A172 (cell line): ENCODE measurements around the gene LMTK3. TPM values are rescaled to one million over a fixed set of nuclear protein-coding genes. Genes with fewer than 3 reads are reported as not detected.
A peak's percentile ranks its signal among the peaks of the same experiment; 100 is the strongest.
"Not testable (repeated sequence)": the region's sequence is repeated elsewhere in the genome, so short reads cannot be mapped to it uniquely, and the experiment has no call there.

ENCODE experiments used
- DNase-seq: peaks from one replicate; pipeline ENCODE4 v3.0.0-alpha.2; 2015; ENCODE audit warnings: low spot score
- total RNA-seq: library from RNA; depleted of rRNA; stranded (reverse); fragments of >200 nt; shearing (Covaris generic); gene quantifications from 2 replicates; pipeline ENCODE4 v1.2.3, GENCODE V29; 2014

Gene LMTK3
- total RNA-seq, 1 experiment from 2014 or later, result not detected

DNA sequence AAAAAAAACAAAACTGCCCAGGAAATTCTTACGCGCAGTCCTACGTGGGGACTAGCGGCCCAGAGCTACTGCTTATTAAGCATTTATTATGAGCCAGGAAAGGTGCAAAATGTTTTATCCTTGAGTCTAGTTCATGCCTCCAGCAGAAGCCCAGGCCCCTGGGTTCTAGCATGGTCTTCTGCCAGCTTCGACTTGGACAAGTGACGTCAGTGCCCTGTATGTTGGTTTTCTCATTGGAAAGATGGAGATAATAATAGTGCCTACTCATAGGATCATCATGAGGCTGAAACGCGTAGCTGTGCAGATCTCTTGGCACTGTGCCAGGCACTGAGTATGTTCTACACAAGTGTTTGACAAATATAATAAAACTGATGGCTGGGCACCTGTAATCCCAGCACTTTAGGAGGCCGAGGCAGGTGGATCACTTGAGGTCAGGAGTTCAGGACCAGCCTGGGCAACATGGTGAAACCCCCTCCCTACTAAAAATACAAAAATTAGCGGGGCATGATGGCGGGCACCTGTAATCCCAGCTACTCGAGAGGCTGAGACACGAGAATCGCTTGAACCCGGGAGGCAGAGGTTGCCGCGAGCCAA is 28.0 kb upstream of the LMTK3 start:
- DNase-seq, result peak; percentile 59

DNA sequence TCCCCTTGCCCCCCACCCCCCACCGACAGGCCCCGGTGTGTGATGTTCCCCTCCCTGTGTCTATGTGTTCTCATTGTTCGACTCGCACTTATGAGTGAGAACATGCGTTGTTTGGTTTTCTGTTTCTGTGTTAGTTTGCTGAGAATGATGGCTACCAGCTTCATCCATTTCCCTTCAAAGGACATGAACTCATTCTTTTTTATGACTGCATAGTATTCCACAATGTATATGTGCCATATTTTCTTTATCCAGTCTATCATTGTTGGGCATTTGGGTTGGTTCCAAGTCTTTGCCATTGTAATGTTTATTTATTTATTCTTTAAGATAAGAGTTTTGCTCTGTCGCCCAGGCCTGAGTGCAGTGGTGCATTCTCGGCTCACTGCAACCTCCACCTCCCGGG is 26.4 kb upstream of the LMTK3 start:
- DNase-seq, result not testable (repeated sequence)

DNA sequence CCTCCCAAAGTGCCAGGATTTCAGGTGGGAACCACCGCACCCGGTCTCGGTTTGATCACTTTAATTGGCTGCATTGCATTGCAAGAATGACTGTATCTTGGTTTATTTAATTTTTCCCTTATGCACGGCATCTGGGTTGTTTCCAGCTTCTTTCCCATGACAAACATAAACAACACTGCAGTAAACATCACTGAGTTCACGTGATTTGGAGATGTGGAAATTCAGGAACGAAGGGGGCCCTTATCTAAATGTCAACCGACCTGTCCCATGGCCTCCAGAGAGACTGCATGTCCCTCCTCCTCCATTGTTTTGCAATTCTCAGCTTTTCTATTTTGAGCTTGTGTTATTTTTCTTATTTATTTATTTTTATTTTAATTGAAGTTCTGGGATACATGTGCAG is 25.9 kb upstream of the LMTK3 start:
- DNase-seq, result no peak

DNA sequence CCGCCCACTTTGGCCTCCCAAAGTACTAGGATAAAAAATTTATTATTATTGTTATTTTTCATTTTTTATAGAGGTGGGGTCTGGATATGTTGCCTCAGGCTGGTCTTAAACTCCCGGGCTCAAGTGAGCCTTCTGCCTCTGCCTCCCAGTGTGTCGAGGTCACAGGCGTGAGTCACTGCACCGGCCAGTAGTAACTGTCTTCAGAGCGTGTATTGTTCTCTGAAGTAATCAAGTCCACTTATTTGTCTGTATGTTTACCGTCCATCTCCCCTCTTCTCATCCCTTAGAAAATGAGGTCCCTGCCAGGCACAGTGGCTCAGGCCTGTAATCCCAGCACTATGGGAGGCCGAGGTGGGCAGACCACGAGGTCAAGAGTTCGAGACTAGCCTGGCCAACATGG is 22.1 kb upstream of the LMTK3 start:
- no peak for DNase-seq

DNA sequence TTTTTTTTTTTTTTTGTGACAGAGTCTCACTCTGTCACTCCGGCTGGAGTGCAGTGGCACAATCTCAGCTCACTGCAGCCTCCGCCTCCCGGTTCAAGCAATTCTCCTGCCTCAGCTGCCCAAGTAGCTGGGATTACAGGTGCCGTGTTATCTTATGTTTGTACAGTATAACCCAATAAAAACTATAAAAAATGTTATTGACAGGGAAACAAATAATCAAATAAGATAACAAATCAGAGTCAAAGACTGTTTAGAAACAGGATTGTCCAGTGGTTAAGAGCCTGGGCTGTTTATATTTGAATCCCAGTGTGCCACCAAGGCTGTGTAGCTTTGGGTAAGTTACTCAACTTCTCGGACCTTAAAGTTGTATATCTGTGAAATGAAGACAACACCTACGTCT is 19.1 kb upstream of the LMTK3 start:
- DNase-seq, result no peak

DNA sequence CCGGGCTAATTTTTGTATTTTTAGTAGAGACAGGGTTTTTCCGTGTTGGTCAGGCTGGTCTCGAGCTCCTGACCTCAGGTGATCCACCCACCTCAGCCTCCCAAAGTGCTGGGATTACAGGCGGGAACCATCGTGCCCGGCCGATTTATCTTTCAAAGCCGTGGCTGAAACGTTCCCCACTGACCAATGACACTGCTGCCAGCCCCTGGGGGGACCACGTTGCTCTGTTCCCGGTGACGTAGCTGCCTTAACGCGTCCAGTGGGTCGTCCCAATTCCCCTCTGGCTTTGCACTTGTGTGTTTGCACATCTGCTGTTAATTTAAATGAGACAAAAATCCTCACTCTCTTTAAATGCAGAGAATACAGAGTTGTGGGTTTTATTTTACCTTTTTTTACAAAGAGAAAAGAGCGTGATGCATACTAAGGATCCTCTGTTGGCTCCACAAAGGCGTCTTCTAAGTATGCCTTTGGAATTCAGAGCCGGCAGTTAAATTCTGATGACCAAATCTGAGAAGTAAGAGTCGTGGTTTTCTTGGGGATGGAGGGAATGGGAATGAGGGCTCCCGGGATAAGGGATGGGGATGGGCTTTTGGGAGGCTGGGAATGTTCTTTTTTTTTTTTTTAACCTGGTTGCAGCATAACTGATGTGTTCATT is 18.6 kb upstream of the LMTK3 start:
- no peak for DNase-seq

DNA sequence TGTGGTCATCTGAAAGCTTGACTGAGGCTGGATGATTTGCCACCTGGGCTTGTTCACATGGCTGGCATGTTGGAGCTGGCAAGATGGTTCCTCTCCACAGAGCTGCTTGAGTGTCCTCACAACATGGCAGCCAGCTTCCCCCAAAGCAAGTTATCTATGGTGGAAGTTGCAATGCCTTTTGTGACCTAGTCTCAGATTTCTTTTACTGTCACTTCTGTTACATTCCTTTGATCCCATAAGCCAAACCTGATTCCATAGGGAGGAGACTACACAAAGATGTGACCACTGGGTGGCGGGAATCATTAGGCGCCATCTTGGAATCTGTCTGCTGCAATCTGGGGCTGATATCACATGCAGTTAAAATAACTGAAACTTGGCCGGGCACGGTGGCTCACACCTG is 17.5 kb upstream of the LMTK3 start:
- no peak for DNase-seq

DNA sequence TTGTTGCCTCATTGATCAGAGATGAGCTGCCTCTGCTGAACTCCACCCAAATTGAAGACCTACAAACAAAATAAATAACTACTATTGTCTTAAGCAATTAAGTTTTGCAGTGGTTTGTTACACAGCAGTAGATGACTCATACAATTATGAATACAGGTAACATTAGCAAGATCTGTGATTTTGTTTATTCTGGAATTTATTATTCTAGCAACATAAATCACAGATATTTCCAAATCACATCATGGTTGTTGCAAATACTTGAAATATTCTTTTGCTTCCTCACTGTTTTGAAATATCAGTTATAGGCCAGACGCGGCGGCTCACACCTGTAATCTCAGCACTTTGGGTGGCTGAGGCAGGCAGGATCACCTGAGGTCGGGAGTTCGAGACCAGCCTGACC is 13.1 kb upstream of the LMTK3 start:
- no peak for DNase-seq

DNA sequence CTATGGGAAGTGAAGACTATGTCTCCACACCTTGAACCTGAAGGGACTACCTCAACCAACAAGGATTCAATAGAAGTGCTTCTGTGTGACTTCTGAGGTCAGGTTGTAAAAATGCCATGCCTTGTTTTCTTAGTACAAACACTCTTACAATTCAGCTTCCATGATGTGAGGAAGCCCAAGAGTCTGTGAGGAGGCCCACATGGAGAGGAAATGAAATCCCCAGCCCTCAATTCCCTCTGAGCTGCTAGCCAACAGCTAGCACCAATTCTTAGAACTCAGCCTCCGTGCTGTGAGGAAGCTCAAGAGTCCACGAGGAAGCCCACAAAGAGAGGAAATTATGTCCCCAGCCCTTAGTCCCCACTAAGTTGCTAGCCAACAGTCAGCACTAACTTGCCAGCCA is 12.6 kb upstream of the LMTK3 start:
- DNase-seq, result no peak

DNA sequence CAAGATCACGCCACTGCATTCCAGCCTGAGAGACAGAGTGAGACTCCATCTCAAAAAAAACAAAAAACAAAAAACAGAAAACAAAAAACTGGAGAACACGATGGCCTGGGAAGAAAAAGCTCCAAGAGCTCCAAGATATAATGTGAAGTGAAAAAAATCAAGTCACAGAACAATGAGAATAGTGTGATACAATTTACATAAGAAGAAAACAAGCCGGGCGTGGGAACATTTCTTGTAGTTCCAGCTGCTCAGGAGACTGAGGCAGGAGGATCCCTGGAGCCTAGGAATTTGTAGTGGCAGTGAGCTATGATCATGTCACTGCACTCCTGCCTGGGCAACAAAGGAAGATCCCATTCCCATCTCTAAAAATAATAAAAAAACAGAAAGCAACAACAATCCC is 8.5 kb upstream of the LMTK3 start:
- DNase-seq, result no peak

DNA sequence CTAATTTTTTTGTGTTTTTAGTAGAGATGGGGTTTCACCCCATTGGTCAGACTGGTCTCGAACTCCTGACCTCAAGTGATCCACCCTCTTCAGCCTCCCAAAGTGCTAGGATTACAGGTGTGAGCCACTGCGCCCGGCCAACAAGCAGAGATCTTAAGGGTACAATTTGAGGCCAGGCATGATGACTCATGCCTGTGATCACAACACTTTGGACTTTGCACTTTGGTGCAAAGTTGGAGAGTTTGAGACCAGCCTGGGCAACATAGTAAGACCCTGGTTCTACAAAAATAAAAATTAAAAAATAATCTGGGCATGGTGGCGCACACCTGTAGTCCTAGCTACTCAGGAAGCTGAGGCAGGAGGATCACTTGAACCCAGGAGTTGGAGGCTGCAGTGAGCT is 7.8 kb upstream of the LMTK3 start:
- not testable (repeated sequence) for DNase-seq

DNA sequence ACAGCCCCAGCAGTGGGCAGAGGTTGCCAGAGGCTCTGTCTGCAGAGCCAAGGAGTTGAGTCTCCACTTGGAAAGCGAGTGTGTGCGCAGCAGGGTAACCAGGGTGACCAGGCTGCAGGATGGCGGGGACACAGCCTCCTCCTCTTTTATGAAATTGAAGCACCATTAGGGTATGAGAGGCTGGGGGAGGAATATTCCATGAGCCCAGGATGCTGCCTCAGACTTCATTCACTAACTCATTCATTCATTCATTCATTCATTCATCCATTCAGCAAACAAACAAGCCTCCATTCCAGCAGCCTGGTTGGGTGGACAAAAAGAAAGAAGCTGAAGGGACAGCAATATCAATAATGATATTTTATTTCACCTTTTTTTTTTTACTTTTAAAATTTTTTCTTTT is 6.6 kb upstream of the LMTK3 start:
- no peak for DNase-seq

DNA sequence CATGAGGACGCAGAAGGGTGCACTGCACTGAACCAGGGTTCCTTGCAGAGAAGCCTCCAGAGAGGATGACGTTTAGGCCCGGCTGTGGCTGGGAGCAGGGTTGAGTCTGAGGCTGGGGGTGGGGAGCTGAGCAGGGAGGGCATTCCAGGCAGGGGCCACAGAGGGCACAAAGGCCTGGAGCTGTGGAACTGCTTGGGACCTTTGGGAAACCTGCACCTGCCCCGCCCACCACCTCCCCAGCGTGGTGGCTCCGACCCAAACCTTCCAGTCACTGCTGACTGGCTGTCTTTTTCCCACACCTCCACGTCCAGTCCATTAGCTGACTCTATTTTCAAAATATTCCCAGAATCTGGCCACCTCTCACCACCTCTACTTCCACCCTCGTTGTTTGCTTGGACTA is 4.9 kb upstream of the LMTK3 start:
- no peak for DNase-seq

DNA sequence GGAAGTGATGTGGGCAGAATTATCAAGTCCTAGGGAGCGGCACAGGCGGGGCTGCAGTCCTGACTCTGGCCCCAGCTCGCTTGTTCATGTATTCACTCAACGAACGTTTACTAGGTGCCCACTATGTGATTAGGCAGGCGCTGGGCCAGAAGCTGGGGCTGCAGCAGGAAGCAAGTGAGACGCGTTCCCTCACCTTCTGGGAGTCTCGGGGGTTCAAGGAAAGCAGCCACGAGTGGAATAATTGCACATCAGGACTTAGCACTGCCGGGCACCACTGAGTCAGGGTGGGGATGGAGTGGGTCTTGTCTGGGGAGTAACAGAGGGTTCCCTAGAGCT is 2.5 kb upstream of the LMTK3 start:
- DNase-seq, result no peak

DNA sequence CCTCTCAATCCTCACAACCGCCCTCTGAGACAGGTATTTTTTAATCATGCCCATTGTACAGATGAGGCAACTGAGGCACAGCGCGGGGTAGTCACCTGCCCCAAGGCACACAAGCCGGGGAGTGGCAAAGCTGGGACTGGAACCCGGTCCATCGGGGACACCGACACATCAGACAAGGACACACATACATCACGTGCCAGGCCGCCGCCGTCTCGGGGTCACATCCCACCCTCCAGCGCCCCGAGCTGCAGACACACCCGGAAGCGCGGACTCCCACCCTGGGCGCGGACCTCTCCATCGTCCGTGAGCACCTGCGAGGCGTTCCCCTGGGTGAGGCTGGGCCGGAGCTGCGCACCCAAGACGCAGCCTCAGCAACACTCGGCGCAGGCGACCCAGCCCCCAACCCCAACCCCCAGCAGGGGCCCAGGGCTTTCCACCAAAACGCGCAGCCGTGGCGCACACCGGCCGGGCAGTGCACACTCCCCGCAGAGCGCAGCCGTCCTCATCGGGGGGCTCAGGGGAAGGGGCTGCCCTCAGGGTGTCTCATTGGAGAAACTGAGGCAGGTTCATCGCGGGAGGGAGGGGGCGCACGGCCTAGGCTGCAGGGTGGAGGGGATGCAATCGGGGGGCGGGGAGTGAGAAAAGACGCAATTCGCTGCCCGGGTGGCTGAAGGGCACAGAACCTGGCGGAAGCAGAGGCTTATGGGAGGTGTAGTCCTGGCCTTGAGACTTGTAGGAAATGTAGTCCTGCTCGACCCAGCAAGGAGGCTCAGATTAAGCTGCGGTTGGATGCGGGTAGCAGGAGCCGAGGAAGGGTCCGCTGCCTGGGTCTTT is 1.9 kb upstream of the LMTK3 start:
- peak; percentile 50 for DNase-seq

DNA sequence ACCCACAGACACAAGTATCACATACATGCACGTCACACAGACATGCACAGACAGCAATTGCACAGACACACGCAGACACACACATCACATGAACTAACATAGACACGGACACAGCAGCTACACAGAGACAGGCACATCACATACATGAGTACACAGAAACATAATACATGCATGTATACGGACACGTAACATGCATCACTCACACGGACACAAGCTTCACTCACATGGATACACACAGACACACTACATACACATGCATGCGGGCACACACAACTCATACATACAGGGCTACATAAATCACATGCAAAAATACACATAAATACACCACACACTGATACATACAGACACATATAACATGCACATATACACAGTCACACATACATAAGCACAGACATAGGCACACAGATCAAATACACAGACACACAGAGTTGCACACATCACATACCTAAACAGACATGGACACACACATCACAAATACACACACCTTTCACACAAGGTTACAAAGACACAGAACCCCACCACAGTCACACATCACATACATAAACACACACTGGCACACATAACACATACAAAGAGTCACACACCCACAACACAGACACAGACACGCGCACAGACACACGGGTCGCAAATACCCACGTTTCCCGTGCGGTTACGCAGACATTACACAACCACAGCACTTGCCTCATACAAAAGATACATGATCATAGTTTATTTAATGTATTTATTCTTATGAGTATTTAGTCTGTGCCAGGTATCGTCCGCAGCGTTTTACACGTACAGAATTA is 1.1 kb upstream of the LMTK3 start:
- DNase-seq, result no peak

DNA sequence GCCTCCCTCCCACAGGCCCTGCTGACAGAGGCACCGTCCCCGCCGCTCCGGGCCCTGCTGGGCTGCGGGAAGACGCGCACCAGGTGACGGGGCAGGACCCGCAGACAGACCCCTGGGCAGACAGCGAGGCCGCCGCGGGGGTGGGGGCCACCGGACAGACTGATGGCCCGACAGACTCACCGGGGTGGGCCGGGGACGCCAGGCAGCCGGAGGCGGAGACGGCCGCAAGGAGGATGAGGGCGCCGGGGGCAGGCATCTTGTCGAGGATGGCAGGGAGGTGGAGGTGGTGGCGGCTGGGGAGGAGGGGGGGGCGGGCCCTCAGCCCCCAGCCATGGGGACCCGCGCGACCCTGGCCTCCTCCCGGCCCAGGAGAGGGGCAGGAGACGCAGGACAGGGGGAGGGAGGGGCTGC is 309 bp downstream of the LMTK3 start:
- DNase-seq, result no peak

DNA sequence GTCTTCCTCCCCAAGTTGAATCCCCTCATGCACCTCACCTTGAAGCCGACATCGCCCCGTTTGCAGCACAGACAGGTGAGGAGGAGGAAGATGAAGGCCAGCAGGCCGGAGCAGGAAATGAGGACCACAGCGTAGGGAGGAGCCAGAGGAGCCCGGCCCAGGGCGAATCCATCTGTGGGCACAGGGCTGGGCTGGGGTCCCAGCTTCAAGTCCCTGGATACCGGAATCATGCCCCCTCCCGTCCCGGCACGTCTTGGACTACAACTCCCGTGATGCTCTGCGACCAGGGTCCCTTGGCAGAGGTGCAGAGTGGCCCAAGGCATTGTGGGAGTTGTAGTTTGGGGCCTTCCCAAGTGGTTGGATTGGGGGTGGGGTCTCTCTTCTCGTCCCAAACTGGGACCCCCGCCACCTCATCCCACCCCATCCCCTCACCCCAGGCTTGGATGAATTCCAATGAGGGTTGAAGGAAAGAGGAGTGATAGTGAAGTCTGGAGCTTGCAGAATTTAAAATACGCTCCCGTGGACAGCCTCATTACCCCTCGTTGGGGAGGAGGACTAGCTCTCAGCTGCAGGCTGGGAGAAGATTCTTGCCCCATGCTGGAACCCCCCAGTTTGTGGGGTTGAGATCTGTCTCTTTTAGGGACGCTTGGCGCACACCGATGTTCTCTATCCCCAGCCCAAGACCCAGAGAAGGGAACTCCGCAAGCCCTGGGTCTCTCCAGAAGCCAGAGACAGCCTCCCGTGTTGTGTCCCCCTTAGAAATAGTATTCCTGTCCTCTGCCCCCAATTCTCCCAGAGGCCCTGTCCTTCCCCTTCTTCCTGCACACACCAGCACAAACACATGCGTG is 990 bp downstream of the LMTK3 start:
- DNase-seq, result peak; percentile 21

DNA sequence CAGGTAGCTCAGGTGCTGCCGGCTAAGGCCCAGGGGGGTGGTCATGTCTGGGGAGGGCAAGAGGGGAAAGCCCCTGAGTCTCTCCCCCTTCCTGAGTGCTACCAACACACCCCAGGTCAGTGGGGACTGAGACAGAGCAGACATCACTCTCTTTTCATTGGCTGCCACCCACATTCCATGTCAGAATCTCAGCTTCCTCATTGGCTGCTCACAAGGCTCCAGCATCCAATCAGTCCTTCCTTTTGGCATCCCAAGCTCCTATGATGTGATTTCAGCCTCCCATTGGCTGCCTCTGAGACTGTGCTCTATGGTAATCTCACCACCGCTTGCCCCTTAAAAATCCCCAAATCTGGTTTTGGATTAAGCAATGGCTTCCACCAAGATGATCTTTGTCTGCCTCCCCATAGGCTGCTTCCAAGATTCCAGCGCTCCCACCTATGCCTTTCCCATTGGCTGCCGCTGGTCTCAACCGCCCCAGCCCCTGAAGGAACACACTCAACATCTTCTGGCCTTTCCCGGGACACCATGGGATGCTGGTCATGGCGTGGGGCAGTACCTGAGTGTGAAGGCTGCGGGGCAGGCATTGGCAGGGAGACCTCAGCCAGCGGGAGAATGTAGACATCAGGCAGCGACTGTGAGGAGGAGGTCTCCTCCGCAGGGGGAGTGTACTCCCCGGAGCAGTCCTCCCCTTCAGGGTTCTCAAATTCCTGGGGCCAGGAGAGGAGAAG is 2.0 kb downstream of the LMTK3 start:
- no peak for DNase-seq

DNA sequence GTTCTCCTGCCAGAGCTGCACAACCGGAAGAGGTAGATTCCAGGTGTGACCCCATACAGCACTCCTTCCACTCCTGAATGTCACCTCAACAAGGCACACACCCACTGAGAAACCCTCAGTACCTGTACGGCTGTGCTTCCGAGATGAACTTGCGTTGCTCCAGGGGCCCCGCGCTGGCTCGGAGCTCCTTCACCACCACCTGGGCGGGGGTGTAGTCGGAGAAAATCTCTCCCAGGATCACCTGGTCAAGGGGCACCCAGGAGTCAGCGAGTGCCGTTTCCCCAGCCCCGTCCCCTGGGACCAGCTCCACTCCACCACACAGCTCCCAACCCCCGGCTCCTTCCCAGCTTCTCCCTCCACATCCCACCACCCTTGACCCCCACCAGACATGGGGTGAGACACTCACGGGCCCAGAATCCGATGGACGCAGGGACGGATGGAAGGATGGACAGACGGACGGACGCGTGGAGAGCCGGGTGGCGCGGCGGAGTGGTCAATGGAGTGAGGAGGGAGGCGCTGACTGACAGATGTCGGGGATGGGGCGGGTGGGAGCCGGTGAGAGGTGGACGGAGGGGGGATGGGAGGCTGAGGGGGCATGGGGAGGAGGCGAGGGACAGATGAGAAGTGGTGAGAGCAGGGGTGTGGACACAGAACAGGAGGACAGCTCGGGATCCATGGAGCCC is 2.8 kb downstream of the LMTK3 start:
- no peak for DNase-seq
